AG08396 (cell line): ENCODE results near the gene WDR38.
"Not testable (repeated sequence)": the region's sequence is repeated elsewhere in the genome, so short reads cannot be mapped to it uniquely, and the experiment has no call there.

ENCODE experiments used
- DNase-seq: peaks from one replicate; pipeline ENCODE4 v3.0.0; 2012; ENCODE audit warnings: low spot score, mixed read lengths

Gene WDR38

GRCh38 chr9:124834591-124834990 lies 18.7 kb upstream of the WDR38 start:
- DNase-seq = no peak

- peak; percentile 70 for DNase-seq
Measured at GRCh38 chr9:124835026-124835557, 18.2 kb upstream of the WDR38 start.

- not testable (repeated sequence) for DNase-seq
Measured at GRCh38 chr9:124838132-124838531, 15.1 kb upstream of the WDR38 start.

- not testable (repeated sequence) for DNase-seq
Measured at GRCh38 chr9:124838567-124839275, 14.5 kb upstream of the WDR38 start.

DNA sequence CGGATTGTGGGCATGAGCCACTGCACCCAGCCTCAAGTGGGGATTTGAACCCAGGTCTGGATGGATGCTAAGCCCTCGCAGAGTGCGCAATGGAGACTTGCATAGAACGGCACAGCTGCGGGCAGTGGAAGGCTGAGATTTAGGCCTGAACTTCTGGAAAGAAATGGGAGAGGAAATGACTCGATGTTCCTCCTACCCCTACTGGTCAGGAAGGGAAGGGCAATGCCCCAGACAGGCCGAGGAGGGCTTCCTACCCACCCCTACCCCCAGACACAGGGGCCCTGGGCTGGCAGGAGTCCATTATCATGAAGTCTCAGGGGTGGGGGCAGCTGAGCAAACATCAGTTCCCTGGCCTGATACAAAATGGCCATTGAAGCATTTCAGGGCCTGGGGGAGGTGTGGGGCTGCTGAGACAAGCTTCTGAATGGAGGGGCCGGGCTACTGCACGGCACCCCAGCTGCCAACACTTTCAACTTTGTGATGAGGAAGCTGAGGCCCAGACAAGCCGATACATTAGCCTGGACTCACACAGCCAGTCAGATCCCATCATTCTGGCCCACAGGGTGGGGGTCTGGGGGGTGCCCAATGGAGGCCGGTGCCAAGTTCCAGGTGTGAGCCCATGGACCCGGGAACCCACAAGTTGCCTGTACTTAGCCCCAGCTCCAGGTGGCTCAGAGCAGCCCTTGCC lies 13.5 kb upstream of the WDR38 start:
- DNase-seq = no peak

GRCh38 chr9:124840300-124840833 lies 12.9 kb upstream of the WDR38 start:
- DNase-seq = no peak

GRCh38 chr9:124841075-124841821 lies 12.0 kb upstream of the WDR38 start:
- no peak for DNase-seq

GRCh38 chr9:124843456-124844034 lies 9.7 kb upstream of the WDR38 start:
- no peak for DNase-seq

DNA sequence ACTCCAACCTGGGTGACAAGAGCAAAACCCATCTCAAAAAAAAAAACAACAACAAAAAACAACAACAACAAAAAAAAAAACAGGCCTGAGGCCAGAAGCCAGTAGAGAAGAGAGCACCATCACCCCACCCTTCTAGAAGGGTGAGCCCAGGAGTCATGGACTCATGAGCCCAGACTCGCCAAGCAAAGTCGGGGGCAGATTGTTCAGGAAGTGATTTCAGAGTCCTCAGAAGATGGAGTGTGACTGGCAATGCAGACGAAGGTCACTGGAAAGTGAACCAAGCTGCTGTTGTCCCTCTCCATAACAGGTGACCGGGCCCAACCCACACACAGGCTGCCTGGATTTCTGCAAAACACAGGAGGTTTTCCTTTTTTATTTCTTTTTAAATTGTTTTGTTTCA lies 9.0 kb upstream of the WDR38 start:
- no peak for DNase-seq

GRCh38 chr9:124846467-124846866 lies 6.8 kb upstream of the WDR38 start:
- not testable (repeated sequence) for DNase-seq

DNA sequence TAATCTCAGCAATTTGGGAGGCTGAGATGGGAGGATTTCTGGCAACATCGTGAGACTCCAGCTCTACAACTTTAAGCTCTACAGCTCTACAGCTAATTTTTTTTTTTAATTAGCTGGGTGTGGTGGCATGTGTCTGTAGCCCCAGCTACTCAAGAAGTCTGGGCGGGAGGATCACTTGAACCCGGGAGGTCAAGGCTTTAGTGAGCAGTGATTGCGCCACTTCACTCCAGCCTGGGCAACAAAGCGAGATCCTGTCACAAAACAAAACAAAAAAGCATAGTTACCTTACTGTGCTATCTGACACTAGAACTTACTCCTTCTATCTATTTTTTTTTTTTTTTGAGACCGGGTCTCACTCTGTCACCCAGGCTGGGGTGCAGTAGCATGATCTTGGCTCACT lies 6.3 kb upstream of the WDR38 start:
- DNase-seq = no peak

- DNase-seq = no peak
Measured at GRCh38 chr9:124849801-124850200, 3.5 kb upstream of the WDR38 start.

- DNase-seq = no peak
Measured at GRCh38 chr9:124852121-124852828, 985 bp upstream of the WDR38 start.

GRCh38 chr9:124853605-124854143 lies 414 bp downstream of the WDR38 start:
- no peak for DNase-seq

DNA sequence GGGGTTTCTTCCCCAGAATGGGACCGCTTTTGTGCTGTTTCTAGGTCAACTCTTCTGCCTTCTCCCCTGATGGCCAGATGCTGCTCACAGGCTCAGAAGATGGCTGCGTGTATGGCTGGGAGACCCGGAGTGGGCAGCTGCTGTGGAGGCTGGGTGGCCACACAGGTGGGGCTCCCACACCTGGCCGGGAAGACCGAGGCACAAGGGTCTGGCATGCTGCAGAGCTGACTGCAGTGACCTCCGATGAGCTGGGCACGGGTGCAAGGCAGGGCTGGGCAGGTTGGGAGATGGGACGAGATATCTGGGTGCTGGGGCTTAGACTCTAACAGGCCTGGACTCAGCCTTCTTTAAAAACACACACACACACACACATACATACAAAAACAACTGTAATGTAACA lies 901 bp downstream of the WDR38 start:
- no peak for DNase-seq

- DNase-seq = no peak
Measured at GRCh38 chr9:124854822-124855221, 1.6 kb downstream of the WDR38 start.

DNA sequence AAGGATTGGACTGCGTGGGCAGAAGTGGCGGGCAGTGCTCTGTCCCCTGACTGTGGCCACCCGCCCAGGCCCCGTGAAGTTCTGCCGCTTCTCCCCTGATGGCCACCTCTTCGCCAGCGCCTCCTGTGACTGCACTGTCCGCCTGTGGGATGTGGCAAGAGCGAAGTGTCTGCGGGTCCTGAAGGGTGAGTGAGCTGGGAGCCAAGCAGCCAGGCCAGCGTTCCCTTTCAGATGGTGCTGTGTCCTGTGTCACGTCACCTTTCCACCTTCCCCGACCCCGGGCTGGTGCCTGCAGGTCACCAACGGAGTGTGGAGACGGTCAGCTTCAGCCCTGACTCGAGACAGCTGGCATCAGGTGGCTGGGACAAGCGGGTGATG lies 2.3 kb downstream of the WDR38 start:
- DNase-seq = no peak

- DNase-seq = no peak
Measured at GRCh38 chr9:124855944-124856765, 2.9 kb downstream of the WDR38 start.

GRCh38 chr9:124857533-124858162 lies 4.4 kb downstream of the WDR38 start:
- no peak for DNase-seq
